ENCODE results near the gene TRPM3. TPM values are rescaled to one million over a fixed set of nuclear protein-coding genes. Genes with fewer than 3 reads are reported as not detected.

TRPM3 gene
- total RNA-seq, 4 donors from 2014 or later, result 0.11 to 1.3 (median 0.21) TPM

- Histone ChIP-seq H3K27me3 (no peaks in the 10 kb centered on the region), H3K4me3 (no peak overlapping the region), H3K9me3 (no peaks in the 10 kb centered on the region), H3K36me3 (no peaks in the 10 kb centered on the region), H3K4me1 (no peaks in the 10 kb centered on the region), H3K27ac (no peak overlapping the region)
- TF ChIP-seq POLR2A (IDR thresholded peaks at IDR 0.05), result no peak
- TF ChIP-seq, protein P1, sequence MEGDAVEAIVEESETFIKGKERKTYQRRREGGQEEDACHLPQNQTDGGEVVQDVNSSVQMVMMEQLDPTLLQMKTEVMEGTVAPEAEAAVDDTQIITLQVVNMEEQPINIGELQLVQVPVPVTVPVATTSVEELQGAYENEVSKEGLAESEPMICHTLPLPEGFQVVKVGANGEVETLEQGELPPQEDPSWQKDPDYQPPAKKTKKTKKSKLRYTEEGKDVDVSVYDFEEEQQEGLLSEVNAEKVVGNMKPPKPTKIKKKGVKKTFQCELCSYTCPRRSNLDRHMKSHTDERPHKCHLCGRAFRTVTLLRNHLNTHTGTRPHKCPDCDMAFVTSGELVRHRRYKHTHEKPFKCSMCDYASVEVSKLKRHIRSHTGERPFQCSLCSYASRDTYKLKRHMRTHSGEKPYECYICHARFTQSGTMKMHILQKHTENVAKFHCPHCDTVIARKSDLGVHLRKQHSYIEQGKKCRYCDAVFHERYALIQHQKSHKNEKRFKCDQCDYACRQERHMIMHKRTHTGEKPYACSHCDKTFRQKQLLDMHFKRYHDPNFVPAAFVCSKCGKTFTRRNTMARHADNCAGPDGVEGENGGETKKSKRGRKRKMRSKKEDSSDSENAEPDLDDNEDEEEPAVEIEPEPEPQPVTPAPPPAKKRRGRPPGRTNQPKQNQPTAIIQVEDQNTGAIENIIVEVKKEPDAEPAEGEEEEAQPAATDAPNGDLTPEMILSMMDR (IDR thresholded peaks at IDR 0.05), result no peak
- TF ChIP-seq EP300 (IDR thresholded peaks at IDR 0.05), result no peak
- no peak for TF ChIP-seq POLR2AphosphoS5 (IDR thresholded peaks at IDR 0.05)
- DNase-seq (ENCODE audit: low spot score in 2 of 2), result no peak
- WGBS, result 86% methylated on average over 4 of the region's 4 CpGs
These were observed 587.4 kb downstream of the TRPM3 start for GRCh38 chr9:70534061-70534460.

GRCh38 chr9:70533492-70533891 lies 587.9 kb downstream of the TRPM3 start:
- no peak for TF ChIP-seq POLR2AphosphoS5 (IDR thresholded peaks at IDR 0.05)
- TF ChIP-seq, protein P1 (IDR thresholded peaks at IDR 0.05), result no peak
- TF ChIP-seq POLR2A (IDR thresholded peaks at IDR 0.05), result no peak
- no peak for TF ChIP-seq EP300 (IDR thresholded peaks at IDR 0.05)
- Histone ChIP-seq H3K4me1 (no peaks in the 10 kb centered on the region), H3K9me3 (no peaks in the 10 kb centered on the region), H3K36me3 (no peaks in the 10 kb centered on the region), H3K4me3 (no peak overlapping the region), H3K27ac (no peak overlapping the region), H3K27me3 (no peaks in the 10 kb centered on the region)
- no peak for DNase-seq (ENCODE audit: low spot score in 2 of 2)
- WGBS, result 94% methylated on average over 5 of the region's 5 CpGs

DNA sequence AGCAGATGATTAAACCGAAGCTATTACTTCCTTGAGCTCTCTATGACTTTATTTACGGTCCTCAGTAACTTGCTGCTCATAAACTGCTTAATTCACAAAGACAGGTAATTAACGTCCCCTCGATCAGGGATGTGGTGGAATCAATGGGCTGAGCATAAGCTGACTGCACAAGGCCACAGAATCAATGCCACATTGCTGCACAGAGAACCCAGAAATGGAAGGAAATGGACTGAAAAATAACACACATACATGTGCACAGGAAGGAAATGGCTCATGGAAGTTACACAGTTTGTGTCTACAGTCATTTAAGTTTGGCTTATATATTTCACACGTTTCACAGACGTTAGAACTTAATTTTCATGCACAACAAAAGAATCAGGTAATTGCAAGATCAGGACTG lies 588.7 kb downstream of the TRPM3 start:
- no peak overlapping the region for H3K4me3 ChIP-seq
- TF ChIP-seq EP300 (IDR thresholded peaks at IDR 0.05), result no peak
- no peak for TF ChIP-seq POLR2AphosphoS5 (IDR thresholded peaks at IDR 0.05)
- TF ChIP-seq POLR2A (IDR thresholded peaks at IDR 0.05), result no peak
- TF ChIP-seq, protein P1 (IDR thresholded peaks at IDR 0.05), result no peak
- no peaks in the 10 kb centered on the region for H3K4me1 ChIP-seq
- WGBS, result 86% methylated on average over 6 of the region's 6 CpGs
- no peaks in the 10 kb centered on the region for H3K27me3 ChIP-seq
- no peaks in the 10 kb centered on the region for H3K36me3 ChIP-seq
- DNase-seq (ENCODE audit: low spot score in 2 of 2), result no peak
- no peak overlapping the region for H3K27ac ChIP-seq
- no peaks in the 10 kb centered on the region for H3K9me3 ChIP-seq

DNA sequence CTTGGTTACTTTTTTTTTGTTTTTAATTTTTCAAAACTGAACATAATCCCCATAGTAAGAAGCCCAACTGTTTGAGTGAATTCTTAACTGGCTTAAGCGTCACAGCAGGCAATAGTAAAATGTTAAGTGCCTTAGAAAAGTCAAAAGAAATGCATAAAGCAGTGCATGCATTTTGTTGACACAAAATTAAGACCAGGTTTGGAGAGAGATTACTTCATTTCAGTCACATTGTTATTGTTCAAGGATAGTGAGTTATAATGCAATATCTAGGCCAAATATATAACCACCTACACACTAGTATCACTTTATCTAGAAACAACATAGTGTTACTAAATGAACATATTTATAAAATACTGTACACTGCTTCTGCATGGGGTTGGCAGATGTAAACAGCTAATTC lies 590.1 kb downstream of the TRPM3 start:
- Histone ChIP-seq H3K27me3 (no peaks in the 10 kb centered on the region), H3K36me3 (no peaks in the 10 kb centered on the region), H3K27ac (no peak overlapping the region), H3K4me3 (no peak overlapping the region), H3K4me1 (no peaks in the 10 kb centered on the region), H3K9me3 (no peaks in the 10 kb centered on the region)
- 88% methylated on average over 1 of the region's 1 CpG for WGBS
- no peak for TF ChIP-seq POLR2A (IDR thresholded peaks at IDR 0.05)
- TF ChIP-seq, protein P1 (IDR thresholded peaks at IDR 0.05), result no peak
- TF ChIP-seq POLR2AphosphoS5 (IDR thresholded peaks at IDR 0.05), result no peak
- TF ChIP-seq EP300 (IDR thresholded peaks at IDR 0.05), result no peak
- DNase-seq (ENCODE audit: low spot score in 2 of 2), result no peak

- TF ChIP-seq POLR2A (IDR thresholded peaks at IDR 0.05) (no peak), POLR2AphosphoS5 (IDR thresholded peaks at IDR 0.05) (no peak), EP300 (IDR thresholded peaks at IDR 0.05) (no peak)
- TF ChIP-seq, protein P1 (IDR thresholded peaks at IDR 0.05), result no peak
- WGBS, result 93% methylated on average over 5 of the region's 5 CpGs
- no peak overlapping the region for H3K27ac ChIP-seq
These were observed 590.7 kb downstream of the TRPM3 start for GRCh38 chr9:70530716-70531115.

More at GRCh38 chr9:70530716-70531115, 590.7 kb downstream of the TRPM3 start:
- no peak for DNase-seq (ENCODE audit: low spot score in 2 of 2)
- Histone ChIP-seq H3K27me3 (no peaks in the 10 kb centered on the region), H3K9me3 (no peaks in the 10 kb centered on the region), H3K36me3 (no peaks in the 10 kb centered on the region), H3K4me3 (no peak overlapping the region), H3K4me1 (no peaks in the 10 kb centered on the region)
